ELR (cell line): Measurements from ENCODE around the gene EPS8L3.
A peak's percentile ranks its signal among the peaks of the same experiment; 100 is the strongest.
"Not testable (repeated sequence)": the region's sequence is repeated elsewhere in the genome, so short reads cannot be mapped to it uniquely, and the experiment has no call there.

Experiments
- DNase-seq: peaks from one replicate; pipeline ENCODE4 v3.0.0-alpha.2; 2015; ENCODE audit warnings: low read depth

EPS8L3 gene

GRCh38 chr1:109780982-109781381 lies 17.3 kb upstream of the EPS8L3 start:
- DNase-seq: no peak

GRCh38 chr1:109777980-109778625 lies 14.4 kb upstream of the EPS8L3 start:
- DNase-seq: no peak

GRCh38 chr1:109777436-109777835 lies 13.7 kb upstream of the EPS8L3 start:
- DNase-seq: no peak

GRCh38 chr1:109776911-109777310 lies 13.2 kb upstream of the EPS8L3 start:
- DNase-seq: peak; percentile 85

GRCh38 chr1:109776206-109776835 lies 12.6 kb upstream of the EPS8L3 start:
- no peak for DNase-seq

- peak; percentile 35 for DNase-seq
These were observed 11.7 kb upstream of the EPS8L3 start for GRCh38 chr1:109775398-109775797.

- no peak for DNase-seq
These were observed 10.3 kb upstream of the EPS8L3 start for GRCh38 chr1:109773900-109774485.

- DNase-seq: peak; percentile 91
These were observed 9.6 kb upstream of the EPS8L3 start for GRCh38 chr1:109773203-109773899.

GRCh38 chr1:109772658-109773202 lies 9.0 kb upstream of the EPS8L3 start:
- no peak for DNase-seq

- no peak for DNase-seq
These were observed 8.3 kb upstream of the EPS8L3 start for GRCh38 chr1:109771712-109772657.

- DNase-seq: no peak
These were observed 6.8 kb upstream of the EPS8L3 start for GRCh38 chr1:109770331-109771095.

GRCh38 chr1:109769330-109770078 lies 5.8 kb upstream of the EPS8L3 start:
- peak; percentile 89 for DNase-seq

GRCh38 chr1:109768820-109769219 lies 5.1 kb upstream of the EPS8L3 start:
- no peak for DNase-seq

GRCh38 chr1:109768335-109768650 lies 4.6 kb upstream of the EPS8L3 start:
- no peak for DNase-seq

GRCh38 chr1:109767637-109768334 lies 4.1 kb upstream of the EPS8L3 start:
- DNase-seq: no peak

GRCh38 chr1:109766991-109767636 lies 3.4 kb upstream of the EPS8L3 start:
- DNase-seq: not testable (repeated sequence)

- DNase-seq: no peak
These were observed 2.3 kb upstream of the EPS8L3 start for GRCh38 chr1:109765896-109766615.

- no peak for DNase-seq
These were observed 1.7 kb upstream of the EPS8L3 start for GRCh38 chr1:109765483-109765815.
